Tibial nerve (tissue), 4 donors: ENCODE measurements around the gene NUAK2.

Experiments
- CTCF ChIP-seq, 5 experiments: fragments of 200-600 bp in 3 of 5; fragments of 450-650 bp in 2 of 5; sonication (generic) in 3 of 5; IDR thresholded peaks; one replicate each; pipeline ENCODE4 v1.5.1; 2016 to 2019; ENCODE audit warnings: antibody characterized with exemption in 5 of 5, mild to moderate bottlenecking in 3 of 5, moderate library complexity in 2 of 5
- EP300 ChIP-seq, 2 donors: sonication (generic); formaldehyde crosslinking; IDR thresholded peaks; one replicate each; pipeline ENCODE4 v1.6.1; 2017; ENCODE audit warnings: antibody characterized with exemption in 2 of 2, mild to moderate bottlenecking in 1 of 2

DNA sequence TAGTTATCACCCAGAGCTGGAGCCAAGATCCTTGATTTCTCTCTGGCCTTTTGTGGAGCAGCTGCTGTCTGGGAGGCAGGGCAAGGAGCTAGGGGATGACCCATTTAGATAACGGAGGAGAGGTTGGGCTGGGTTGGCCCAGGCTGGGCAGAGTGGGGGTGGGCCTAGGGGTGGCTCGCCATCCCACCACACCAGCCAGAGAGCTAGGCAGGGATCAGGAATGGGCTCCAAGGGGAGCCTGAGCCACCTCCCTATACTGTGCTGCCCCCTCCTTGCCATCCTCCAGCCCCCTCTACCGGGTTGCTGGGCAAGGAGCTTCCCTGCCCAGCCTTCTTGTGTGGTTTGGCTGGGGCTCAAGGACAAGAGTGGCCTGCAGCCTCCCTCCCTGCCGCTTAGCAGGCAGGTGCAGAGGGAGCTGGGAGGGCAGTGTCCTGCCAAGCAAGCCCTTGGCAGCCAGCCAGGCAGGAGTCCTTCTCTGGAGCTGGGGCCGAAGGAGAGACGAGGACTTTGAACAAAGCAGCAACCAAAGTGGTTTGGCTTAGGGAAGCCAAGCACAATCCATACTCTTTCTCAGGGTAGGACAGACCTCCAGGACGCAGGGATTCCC is 4.1 kb downstream of the NUAK2 start:
- no peak for TF ChIP-seq CTCF (IDR thresholded peaks at IDR 0.05)
- TF ChIP-seq EP300 (IDR thresholded peaks at IDR 0.05): no peak
